Stimulated activated CD4-positive, alpha-beta T cell treated with anti-CD3 and anti-CD28 coated beads, Interleukin-12 subunit alpha, Interleukin-12 subunit beta, amount 100 ng/mL, for 24 hours (primary cell): ENCODE data around the gene CIAO2B.
"Not testable (repeated sequence)": the region's sequence is repeated elsewhere in the genome, so short reads cannot be mapped to it uniquely, and the experiment has no call there.

ENCODE experiments used
- DNase-seq, 2 experiments: peaks; one replicate each; pipeline ENCODE4 v3.0.0-alpha.2; 2020; ENCODE audit warnings: low read depth in 2 of 2

The CIAO2B gene

GRCh38 chr16:66955363-66956153 lies 21.4 kb upstream of the CIAO2B start:
- DNase-seq = not testable (repeated sequence)

- DNase-seq = peak; percentile 45 to 74
These were observed 20.0 kb upstream of the CIAO2B start for GRCh38 chr16:66954097-66954659.

DNA sequence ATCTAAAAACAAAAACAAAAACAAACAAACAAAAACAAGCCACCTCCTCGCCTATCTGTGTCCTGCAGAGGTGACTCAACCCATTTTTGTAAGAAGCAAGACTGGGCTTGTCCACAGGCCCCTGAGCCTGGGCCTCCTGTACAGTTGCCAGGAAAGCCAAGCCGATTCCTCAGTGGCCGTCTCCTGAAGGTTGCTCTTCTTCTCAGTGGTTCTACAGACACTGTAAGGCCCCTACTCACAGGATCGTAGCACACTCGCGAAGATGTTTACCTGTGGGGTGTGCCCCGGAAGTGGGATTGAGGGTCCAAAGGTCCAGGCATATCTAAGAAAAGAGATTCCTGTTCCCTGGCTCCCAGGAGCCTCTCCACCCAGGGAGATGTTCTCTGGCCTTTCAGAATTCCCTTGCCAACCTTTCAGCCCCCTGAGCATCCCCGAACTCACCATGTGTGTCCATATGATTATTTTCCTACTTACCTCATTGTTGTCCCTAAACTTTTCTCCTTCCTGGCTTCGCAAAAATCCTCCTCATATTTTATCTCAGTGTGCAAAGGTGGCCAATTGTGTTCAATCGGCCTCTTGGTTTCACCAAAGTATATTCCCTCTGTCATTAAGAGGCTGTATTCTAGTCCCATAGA lies 19.4 kb upstream of the CIAO2B start:
- no peak for DNase-seq

DNA sequence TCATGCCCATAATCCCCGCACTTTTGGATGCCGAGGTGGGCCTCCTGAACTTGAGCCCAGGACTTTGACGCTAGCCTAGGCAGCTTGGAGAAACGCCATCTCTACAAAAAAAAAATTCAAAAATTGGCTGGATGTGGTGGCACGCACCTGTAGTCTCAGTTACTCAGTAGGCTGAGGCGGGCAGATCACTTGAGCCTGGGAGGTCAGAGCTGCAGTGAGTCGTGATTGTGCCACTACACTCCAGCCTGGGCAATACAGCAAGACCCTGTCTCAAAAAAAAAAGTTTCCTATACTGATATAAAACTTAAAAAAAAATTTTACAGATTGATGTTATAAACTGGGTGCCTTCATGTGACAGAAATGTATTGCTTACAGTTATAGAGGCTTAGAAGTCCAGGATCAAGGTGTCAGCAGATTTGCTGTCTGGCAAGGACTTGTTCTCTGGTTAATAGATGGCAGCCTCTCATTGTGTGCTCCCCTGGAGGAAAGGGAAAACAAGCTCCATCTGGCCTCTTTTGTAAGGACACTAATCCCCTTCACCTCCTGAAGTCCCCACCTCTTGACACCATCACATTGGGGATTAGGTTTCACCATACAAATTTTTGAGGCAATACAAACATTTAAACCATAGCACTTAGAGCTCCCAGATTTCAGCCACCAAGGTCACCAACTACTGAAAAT lies 18.4 kb upstream of the CIAO2B start:
- DNase-seq = no peak

DNA sequence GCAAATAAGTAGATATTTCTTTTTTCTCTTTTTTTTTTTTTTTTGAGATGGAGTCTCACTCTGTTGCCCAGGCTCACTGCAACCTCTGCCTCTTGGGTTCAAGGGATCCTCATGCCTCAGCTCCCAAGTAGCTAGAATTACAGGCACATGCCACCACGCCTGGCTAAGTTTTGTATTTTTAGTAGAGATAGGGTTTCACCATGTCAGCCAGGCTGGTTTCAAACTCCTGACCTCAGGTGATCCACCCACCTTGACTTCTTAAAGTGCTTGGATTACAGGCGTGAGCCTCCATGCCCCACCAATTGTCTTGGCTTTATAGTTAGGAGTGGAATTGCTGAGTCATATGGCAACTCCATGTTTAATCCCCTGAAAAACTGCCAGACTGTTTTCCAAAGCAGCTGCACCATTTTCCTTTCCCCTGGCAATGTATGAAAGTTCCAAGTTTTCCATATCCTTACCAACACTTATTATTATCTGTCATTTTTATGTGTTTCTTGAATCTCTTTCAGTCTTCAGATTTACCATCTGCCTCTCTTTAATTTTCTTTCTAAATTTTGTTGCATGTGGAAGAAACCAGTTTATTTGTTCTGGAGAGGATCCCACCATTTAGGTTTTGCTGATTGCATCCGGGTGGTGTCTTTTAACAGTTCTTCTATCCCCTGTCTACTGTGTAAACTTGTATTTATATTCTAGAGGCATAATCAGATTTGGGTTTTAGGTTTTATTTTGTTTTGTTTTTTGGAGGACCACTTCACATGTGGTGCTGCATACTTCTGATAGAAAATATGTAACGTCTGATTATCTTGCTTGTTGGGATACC lies 17.0 kb upstream of the CIAO2B start:
- no peak for DNase-seq

GRCh38 chr16:66950437-66950836 lies 16.2 kb upstream of the CIAO2B start:
- no peak for DNase-seq

DNA sequence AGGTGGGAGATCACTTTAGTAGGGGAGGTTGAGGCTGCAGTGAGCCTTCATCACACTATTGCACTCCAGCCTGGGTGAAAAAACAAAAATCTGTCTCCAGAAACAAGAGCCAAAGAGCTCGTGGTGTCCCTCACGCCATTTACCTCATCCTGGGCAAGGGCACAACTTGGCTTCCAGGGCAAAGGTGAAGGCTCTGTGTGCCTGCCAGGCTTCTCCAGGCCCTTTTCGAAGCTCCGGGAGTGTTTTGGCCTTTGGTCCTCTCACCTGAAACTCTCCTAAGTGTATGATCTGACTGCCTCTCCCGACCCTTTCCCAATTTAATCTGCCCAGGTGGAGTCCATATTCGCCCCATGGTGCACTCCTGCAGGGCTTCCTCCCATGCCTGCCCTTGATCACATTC lies 15.3 kb upstream of the CIAO2B start:
- no peak for DNase-seq

DNA sequence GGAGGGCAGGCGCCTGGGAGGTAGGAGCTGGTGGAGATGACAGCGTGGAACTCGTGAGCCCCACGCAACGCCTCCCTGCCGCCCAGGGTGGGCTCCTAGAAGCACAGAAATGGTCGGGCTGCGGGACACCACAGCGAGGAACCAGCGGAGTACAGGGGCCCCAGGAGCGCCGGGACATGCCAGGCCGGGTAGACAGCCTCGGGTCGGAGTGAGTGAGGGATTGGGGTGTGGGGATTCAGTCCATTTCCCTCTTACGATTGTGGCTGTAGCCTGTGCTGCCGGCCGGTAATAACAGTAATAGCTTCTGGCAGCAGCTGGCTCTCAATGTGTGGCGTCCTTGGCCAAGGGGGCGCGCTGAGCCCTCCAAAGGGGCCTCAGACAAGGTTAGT lies 14.6 kb upstream of the CIAO2B start:
- no peak for DNase-seq

DNA sequence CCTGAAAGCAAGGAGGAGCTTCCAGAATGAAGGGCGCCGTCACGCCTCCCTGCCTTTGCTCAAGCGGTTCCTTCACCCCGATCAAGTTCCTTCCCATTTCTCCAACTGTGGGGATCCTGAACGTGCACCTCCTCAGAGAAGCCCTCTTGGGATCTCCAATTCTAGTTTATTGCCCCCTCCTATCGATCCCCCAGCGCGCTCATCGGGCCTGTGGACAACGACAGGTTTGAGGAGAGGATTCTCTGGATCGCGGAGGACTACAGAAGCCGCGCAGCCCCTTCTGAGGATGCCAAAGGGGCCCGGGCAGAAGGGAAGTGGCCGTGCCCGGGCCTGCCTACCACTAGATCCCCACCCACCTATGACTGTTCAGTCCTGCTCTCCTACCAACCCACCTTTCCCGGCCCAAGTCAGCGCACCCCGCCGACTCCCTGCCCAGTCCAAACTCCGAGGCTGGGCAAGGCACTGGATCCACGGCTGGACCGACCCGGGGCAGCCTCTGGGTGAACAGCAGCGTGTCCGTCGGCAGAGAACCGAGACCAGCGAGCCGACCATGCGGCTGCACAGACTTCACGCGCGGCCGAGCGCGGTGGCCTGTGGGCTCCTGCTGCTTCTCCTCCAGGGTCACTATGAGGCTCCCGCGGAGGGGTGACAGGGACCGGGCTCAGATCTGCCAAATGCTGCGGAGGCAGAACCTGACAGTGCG lies 14.1 kb upstream of the CIAO2B start:
- no peak for DNase-seq

GRCh38 chr16:66947302-66948065 lies 13.3 kb upstream of the CIAO2B start:
- DNase-seq = peak; percentile 67 to 89

DNA sequence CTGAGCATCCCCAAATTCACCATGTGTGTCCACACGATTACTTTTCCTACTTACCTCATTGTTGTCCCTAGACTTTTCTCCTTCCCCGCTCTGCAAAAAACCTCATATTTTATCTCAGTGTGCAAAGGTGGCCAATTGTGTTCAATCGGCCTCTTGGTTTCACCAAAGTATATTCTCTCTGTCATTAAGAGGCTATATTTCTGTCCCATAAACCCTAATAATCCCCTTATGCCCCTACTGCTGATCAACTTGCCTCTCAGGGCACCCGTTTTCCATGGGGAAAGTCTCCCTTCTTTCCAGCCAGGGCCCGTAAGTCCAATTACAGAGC lies 12.7 kb upstream of the CIAO2B start:
- DNase-seq = no peak

GRCh38 chr16:66946541-66946940 lies 12.3 kb upstream of the CIAO2B start:
- DNase-seq = no peak

DNA sequence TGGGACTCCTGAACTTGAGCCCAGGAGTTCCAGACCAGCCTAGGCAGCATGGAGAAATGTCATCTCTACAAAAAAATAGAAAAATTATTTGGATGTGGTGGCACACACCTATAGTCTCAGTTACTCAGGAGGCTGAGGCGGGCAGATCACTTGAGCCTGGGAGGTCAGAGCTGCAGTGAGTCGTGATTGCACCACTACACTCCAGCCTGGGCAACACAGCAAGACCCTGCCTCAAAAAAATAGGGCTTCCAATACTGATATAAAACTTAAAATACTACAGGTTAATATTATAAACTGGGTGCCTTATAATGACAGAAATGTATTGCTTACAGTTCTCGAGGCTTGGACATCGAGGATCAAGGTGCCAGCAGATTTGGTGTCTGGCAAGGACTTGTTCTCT lies 11.7 kb upstream of the CIAO2B start:
- DNase-seq = no peak

GRCh38 chr16:66944971-66945370 lies 10.8 kb upstream of the CIAO2B start:
- not testable (repeated sequence) for DNase-seq

DNA sequence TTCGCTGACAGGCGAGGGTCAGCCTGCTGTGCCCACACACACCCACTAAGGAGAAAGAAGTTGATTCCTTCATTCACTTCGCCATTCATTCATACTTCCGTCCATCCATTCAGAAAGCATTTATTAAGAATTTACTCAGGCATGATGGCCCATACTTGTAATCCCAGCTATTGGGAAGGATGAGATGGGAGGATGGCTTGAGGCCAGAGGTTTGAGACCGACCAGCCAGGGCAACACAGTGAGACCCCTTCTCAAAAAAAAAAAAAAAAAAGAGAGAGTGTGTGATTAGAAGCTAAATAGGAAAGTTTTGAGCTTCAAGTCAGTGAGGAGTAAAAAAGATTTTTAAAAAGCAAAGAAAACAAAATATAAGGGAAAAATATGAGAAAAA lies 9.8 kb upstream of the CIAO2B start:
- no peak for DNase-seq

GRCh38 chr16:66943426-66944053 lies 9.3 kb upstream of the CIAO2B start:
- DNase-seq = no peak

DNA sequence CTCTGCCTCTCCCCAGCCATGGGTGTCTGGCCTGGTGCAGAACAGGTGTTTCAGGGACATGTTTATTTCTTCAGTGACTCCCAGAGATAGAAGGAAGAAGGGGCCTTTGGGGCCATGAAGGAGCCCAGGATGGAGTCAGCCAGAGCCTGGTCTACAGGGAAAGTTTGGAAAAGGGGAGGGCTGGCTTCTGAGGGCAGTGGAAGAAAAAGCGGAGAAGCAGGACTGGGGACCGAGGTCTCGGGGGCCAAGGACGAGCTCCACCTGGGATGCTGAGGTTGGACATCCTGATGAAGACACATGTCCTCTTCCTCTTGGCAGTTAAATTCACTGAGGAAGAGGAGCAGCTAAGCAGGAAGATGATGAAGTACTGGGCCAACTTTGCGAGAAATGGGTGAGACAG lies 8.8 kb upstream of the CIAO2B start:
- DNase-seq = no peak

GRCh38 chr16:66940236-66940635 lies 6.0 kb upstream of the CIAO2B start:
- no peak for DNase-seq

DNA sequence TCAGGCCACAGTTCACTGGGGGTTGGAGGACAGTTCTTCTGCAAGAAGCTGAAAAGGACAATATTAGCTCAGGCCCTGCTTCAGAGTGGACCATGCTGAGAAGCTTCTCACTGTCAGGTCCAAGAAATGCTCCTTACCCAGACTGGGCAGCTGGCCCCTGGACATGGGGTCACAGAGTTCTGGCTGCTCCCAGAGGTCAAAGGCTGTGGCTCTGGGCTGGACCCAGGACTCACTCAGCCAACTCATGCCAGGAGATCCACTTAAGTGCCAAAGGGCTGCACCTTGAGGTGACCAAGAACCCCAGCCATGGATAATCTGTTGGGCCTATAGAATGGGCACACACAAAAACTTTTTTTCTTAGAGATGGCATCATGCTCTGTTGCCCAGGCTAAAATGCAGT lies 5.2 kb upstream of the CIAO2B start:
- DNase-seq = no peak

- DNase-seq = no peak
These were observed 3.6 kb upstream of the CIAO2B start for GRCh38 chr16:66937725-66938337.
